Activated CD4-positive, alpha-beta T cell treated with anti-CD3 and anti-CD28 coated beads for 4 hours (primary cell): ENCODE data around the gene MAP1LC3B2.

Experiments used
- DNase-seq, 2 donors: peaks; one replicate each; pipeline ENCODE4 v3.0.0-alpha.2; 2020

Gene MAP1LC3B2

GRCh38 chr12:116559162-116559935 lies at the start of gene MAP1LC3B2:
Gene MAP1LC3B2, plus strand, starts transcription at chr12:116559381. Its CDS starts 16,562 bp downstream, at chr12:116575943.
- DNase-seq: peak; percentile 57 to 66

- no peak for DNase-seq
These were observed 45.2 kb upstream of the MAP1LC3B2 start for GRCh38 chr12:116513944-116514343.

DNA sequence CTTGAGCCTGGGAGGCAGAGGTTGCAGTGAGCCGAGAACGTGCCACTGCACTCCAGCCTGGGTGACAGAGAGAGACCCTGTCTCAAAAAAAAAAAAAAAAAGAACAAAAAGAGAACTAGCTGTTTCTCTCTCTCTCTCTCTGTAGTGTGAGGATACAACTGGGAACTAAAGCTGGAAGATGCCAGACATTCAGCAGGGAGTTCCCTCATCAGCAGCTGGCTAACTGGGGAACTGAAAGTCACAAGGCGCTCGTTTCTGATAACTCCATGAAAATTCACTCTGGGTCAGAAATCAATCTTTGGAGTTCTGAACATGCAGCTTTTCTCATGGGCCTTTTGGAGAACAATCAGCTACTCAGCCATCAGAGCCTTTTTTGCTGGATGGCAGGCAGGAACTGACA lies 43.5 kb upstream of the MAP1LC3B2 start:
- no peak for DNase-seq

DNA sequence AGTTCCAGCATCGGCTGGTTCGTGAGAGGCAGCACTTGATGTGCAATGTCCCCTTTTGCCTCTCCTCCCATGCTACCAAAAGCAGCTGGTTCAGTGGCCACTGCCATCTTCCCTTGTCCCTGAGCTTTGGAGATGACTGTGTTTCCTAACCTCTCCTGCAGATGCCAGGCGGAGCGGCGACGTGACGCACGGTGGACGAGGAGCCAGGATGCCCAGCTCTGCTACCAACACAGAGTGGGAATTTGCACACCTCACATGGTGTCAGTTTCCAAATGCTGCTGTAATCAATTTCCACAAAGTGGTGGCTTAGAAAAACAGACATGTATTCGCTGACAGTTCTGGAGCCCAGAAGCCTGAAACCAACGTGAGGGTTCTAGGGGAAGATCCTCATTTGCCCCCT lies 42.5 kb upstream of the MAP1LC3B2 start:
- DNase-seq: no peak

- DNase-seq: no peak
These were observed 41.6 kb upstream of the MAP1LC3B2 start for GRCh38 chr12:116517431-116518045.

DNA sequence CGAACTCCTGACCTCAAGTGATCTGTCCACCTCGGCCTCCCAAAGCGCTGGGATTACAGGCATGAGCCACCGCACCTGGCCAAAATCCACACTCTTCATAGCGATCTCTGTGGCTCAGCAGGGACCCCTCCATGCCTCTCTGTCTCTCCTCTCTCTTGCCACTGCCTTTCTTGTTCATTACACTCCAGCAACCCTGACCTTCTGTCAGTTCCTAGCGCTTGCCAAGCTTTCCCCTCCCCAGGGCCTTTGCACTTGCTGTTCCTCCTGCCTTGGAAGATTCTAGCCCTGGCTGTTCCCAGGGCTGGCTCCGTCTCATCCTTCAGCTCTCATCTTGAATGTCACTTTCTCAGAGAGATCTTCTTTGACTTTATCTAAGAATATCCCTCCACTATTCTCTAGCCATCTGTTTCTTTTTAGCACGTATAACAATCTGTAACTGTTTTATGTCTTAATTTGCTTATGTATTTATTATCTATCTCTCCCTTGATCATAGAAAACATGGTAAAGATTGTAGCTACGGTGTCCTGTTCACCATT lies 38.9 kb upstream of the MAP1LC3B2 start:
- no peak for DNase-seq

DNA sequence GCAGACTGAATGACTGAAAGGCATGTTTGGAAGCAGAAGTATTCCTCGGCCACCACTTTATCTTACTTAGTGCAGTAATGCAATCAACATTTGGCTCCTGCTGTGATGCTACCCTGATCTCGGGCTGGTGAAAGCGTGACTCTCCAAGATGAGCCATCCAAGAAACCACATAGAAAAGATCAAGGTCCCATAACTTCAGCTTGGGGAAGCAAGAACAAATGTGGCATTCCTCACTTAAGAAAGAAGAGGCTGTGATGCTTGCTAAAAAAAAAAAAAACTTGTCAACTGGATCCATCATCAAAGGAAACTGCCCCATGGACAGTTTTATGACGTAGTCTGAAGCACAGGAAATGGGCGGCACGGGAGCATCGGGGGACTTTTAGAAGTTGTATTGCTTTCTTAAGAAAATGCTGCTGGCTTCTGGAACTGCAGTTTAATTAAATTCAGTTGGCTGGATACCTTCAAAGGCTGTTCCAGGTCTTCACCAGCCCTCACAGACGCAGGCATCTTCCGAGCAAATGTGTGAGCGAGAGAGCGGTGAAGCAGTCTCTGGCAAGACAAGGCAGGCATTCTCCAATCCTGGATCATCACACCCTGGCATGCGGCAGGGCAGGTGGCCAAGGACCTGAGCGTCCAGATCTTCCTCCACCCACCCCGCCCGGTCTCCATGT lies 38.2 kb upstream of the MAP1LC3B2 start:
- no peak for DNase-seq

GRCh38 chr12:116524311-116524710 lies 34.9 kb upstream of the MAP1LC3B2 start:
- DNase-seq: no peak

DNA sequence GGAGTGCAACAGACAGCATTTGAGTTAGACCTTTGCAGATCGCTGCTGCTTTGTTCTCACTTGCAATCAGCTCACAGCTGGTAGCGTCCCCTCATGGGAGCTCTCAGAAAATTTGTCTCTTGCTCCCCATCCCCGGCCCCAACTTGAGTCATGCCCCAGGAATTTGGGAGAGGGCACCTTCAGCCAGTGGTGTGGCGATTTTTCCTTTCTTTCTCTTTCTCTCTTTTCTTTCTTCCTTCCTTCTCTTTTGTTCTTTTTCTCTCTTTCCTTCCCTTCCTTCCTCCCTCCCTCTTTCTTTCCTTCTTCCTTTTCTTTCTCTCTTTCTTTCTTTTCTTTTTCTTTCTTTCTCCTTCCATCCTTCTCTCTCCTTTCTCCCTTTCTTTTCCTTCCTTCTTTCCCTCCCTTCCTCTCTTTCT lies 34.2 kb upstream of the MAP1LC3B2 start:
- DNase-seq: no peak

- no peak for DNase-seq
These were observed 33.7 kb upstream of the MAP1LC3B2 start for GRCh38 chr12:116525418-116526001.

GRCh38 chr12:116528065-116528464 lies 31.1 kb upstream of the MAP1LC3B2 start:
- DNase-seq: no peak

DNA sequence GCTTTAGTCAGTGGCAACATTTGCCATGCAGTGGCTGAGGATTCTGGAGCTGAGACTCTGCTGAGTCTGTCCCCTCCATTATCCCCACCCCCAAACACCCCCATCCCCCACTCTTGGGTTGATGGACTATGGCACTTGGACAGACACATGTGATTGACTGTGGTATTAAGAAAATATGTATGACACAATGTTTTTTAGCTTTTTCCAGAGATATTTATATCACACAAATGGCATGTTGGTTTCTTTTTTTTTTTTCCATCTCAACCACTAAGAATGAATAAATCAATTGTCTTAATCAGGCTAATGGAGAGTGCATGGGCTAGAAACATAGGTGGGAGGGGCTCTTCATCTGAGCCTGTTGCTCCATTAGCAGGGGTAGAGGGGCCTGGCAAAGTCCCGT lies 30.7 kb upstream of the MAP1LC3B2 start:
- DNase-seq: no peak

DNA sequence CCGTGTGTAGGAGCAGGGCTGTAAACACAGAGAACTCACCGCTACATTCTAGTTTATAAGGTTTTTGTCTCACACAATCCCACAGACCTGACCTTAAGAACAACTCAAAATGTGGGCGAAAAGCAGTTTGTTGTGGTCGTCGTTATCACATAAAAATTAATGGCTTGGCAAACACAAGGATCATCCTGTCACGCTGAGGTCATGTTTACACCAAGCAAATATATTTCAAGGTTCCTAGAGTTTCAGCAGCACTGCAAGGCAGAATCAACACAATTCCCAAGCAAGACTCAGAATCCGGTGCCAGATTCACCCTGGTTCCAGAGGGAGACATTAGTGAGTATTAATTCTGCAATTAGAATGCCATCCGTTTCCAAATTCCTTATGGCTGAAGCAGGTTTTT lies 30.1 kb upstream of the MAP1LC3B2 start:
- DNase-seq: no peak

GRCh38 chr12:116529686-116530085 lies 29.5 kb upstream of the MAP1LC3B2 start:
- no peak for DNase-seq

GRCh38 chr12:116532428-116532827 lies 26.8 kb upstream of the MAP1LC3B2 start:
- DNase-seq: no peak

GRCh38 chr12:116532986-116533342 lies 26.2 kb upstream of the MAP1LC3B2 start:
- DNase-seq: no peak

GRCh38 chr12:116533343-116534251 lies 25.6 kb upstream of the MAP1LC3B2 start:
- DNase-seq: peak; percentile 75 to 79

DNA sequence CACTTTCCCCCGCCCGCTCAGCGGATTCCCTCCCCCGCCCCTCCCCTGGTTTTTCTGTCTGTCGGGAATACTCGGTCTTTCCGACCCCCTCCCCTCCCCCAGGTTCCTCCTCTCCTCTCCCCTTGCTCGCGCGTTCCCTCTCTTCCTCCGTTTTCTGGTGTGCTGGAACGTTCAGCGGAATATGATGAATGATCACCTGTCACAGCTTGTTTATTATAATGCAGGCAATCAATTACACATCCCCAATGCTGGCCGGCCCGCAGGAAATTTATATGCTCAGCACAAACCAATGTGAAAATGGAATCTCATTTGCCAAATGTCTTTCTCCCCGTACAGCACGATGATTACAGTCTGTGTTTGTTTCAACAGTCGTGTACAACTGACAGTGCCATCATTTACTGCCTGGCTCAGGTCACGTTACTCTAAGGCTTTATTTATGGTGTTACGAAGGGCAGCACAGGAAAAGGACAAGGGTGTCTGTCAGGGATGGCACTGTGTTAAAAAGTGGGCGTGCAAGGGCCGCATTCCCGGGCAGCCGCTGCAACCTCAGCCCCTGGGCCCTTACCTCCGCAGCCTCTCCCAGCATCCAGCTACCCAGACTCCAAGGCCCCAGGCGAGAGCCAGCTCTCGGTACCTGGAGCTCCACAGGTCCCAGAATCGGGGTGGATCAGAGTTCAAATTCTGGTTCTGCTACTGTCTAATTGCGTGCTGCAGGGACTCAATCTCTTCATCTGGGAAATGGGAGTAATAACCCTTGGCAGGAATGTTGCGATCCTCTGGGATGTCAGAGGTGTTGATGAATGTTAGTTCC lies 24.7 kb upstream of the MAP1LC3B2 start:
- DNase-seq: peak in 1 of 2 donors; percentile 5

- DNase-seq: no peak
These were observed 23.9 kb upstream of the MAP1LC3B2 start for GRCh38 chr12:116535241-116535640.

- no peak for DNase-seq
These were observed 21.9 kb upstream of the MAP1LC3B2 start for GRCh38 chr12:116537101-116537904.
